Bronchial epithelial cell (primary cell): ENCODE data around the gene KSR1. TPM values are rescaled to one million over a fixed set of nuclear protein-coding genes. Genes with fewer than 3 reads are reported as not detected.

Source experiments
- DNase-seq: peaks from one replicate; pipeline ENCODE4 v3.0.0-alpha.2; 2010; ENCODE audit warnings: low read depth
- FAIRE-seq: peaks from 2 replicates; lab custom pipeline; 2011; peaks lifted over from hg19 to GRCh38; lab: Jason Lieb, UNC
- H3K27me3 ChIP-seq: 2 replicates; pipeline ENCODE4 v1.5.1; 2011; ENCODE audit warnings: low read length; ENCODE audit not compliant: control insufficient read depth, insufficient read depth
- H3K36me3 ChIP-seq: 2 replicates; pipeline ENCODE4 v1.5.1; 2011; ENCODE audit warnings: low read length; ENCODE audit not compliant: control insufficient read depth, insufficient read depth
- H3K4me3 ChIP-seq: 2 replicates; pipeline ENCODE4 v1.5.1; 2011; ENCODE audit warnings: mild to moderate bottlenecking, low read depth, low read length, control low read depth
- total RNA-seq: library from RNA; depleted of rRNA; stranded (reverse); fragments of >200 nt; gene quantifications from 2 replicates; pipeline ENCODE4 v1.2.1, GENCODE V29; 2014
- TF ChIP-seq, protein P1 (sequence below): IDR thresholded peaks from 2 replicates; pipeline ENCODE4 v1.5.1; 2011; ENCODE audit warnings: mild to moderate bottlenecking, moderate library complexity, low read length, control low read depth, inconsistent platforms; ENCODE audit not compliant: insufficient read depth, severe bottlenecking

Gene KSR1
- total RNA-seq, 1 donor from 2014 or later: 0.53 TPM

DNA sequence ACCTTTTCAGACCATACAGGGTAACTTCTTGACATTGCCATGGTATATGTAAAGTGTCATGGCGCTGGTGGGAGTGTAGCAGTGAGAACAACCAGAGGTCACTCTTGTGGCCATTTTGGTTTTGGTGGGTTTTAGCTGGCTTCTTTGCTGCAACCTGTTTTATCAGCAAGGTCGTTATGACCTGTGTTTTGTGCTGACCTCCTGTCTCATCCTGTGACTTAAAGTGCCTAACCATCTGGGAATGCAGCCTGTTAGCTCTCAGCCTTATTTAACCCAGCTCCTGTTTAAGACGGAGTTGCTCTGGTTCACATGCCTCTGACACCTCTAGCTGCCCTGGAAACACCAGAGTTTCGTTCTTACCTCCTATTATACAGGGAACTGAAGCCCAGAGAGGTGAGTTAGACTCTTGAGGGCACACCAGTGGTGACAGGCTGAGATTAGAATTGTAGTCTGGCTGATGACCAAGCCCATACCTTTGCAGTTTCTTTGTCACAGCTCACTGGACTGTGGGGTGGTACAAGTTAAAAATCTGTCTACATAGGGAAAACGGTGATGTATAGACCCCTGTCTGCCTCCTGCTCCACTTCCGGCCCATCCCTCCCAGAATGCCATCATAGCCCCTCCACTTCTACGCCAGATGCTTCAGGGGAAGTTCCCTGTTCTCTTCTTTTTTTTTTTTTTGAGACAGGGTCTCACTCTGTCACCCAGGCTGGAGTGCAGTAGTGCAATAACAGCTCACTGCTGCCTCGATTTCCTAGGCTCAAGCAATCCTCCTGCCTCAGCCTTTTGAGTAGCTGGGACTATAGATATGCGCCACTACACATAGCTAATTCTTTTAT, 21.0 kb downstream of the KSR1 start:
- FAIRE-seq (no peak), DNase-seq (no peak)
- TF ChIP-seq, protein P1, sequence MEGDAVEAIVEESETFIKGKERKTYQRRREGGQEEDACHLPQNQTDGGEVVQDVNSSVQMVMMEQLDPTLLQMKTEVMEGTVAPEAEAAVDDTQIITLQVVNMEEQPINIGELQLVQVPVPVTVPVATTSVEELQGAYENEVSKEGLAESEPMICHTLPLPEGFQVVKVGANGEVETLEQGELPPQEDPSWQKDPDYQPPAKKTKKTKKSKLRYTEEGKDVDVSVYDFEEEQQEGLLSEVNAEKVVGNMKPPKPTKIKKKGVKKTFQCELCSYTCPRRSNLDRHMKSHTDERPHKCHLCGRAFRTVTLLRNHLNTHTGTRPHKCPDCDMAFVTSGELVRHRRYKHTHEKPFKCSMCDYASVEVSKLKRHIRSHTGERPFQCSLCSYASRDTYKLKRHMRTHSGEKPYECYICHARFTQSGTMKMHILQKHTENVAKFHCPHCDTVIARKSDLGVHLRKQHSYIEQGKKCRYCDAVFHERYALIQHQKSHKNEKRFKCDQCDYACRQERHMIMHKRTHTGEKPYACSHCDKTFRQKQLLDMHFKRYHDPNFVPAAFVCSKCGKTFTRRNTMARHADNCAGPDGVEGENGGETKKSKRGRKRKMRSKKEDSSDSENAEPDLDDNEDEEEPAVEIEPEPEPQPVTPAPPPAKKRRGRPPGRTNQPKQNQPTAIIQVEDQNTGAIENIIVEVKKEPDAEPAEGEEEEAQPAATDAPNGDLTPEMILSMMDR: no peak
- no peaks in the 10 kb centered on the region for H3K36me3 ChIP-seq
- no peaks in the 10 kb centered on the region for H3K27me3 ChIP-seq
- H3K4me3 ChIP-seq: no peak overlapping the region

DNA sequence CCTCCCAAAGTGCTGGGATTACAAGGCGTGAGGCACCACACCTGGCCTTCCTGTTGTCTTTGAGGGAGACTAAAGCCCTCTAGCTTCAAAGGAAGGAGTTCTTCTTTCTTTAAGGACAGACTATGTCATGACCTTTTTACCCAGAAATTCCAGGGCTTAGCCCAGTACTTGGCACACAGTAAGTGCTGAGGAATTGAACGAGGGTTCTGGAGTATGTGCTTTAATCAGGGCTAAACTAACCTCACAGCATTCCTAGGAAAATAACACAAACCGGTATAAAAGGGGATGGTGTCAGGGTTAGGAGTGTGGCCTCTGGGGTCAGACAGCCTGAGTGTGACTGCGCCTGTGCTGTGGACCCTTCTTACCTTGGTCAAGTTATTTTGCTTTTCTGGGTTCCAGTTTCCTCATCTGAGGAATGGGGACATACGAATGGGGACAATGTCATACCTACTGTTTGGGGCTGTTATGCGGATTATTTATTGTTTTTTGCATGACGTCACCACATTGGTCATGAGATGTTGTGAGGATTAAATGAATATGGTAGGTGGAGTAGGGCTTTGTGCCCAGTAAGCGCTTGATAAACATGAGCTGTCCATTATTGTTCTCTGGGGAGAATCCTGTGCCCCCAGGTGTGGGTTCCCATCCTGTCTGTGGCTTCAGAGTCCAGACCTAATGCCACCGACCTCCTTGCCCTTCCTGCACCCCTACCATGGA, 21.9 kb downstream of the KSR1 start:
- Histone ChIP-seq H3K27me3 (no peaks in the 10 kb centered on the region), H3K4me3 (no peak overlapping the region), H3K36me3 (no peaks in the 10 kb centered on the region)
- TF ChIP-seq, protein P1: no peak
- DNase-seq (no peak), FAIRE-seq (no peak)

DNA sequence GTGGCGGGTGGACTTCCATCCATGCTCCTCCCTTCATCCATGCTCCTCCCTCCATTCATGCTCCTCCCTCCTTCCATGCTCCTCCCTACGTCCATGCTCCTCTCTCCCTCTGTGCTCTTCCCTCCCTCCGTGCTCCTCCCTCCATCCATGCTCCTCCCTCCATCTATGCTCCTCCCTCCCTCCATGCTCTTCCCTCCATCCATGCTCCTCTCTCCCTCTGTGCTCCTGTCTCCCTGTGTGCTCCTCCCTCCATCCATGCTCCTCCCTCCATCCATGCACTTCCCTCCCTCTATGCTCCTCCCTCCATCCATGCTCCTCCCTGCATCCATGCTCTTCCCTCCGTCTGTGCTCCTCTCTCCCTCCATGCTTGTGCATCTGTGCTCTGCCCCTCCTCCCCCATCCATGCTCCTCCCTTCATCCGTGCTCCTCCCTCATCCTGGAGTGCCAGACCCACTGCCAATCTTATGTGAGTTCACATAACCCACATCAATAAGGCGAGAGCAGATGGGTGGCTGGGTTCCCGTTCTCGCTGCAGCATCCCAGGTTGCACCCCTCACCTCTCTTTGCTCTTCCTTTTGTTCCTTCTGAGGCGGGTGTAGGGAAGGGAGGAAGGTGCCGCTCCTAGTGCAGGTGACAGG, 22.8 kb downstream of the KSR1 start:
- TF ChIP-seq, protein P1: no peak
- no peak for DNase-seq
- Histone ChIP-seq H3K4me3 (no peak overlapping the region), H3K27me3 (no peaks in the 10 kb centered on the region), H3K36me3 (no peaks in the 10 kb centered on the region)
- FAIRE-seq: no peak

DNA sequence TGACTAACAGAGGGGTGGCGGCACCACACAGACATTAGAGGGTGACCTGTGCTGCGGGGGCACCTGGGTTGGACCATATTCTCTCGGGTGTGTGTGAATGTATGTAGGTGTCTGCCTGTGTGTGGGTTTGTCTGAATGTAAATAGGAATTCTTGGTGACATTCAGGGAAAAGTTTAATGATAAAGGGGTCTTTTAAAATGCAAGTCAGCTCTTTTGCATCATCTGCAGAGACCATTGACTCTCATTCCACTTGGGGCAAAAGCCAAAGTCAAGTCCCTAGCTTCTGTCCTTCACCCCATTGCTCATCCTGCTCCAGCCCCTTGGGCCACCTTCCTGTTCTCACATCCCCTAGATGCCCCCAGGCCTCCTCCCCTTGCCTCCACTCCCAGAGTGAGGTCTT, 23.6 kb downstream of the KSR1 start:
- no peak for FAIRE-seq
- Histone ChIP-seq H3K36me3 (no peaks in the 10 kb centered on the region), H3K4me3 (no peak overlapping the region), H3K27me3 (no peaks in the 10 kb centered on the region)
- TF ChIP-seq, protein P1: no peak
- DNase-seq: no peak

DNA sequence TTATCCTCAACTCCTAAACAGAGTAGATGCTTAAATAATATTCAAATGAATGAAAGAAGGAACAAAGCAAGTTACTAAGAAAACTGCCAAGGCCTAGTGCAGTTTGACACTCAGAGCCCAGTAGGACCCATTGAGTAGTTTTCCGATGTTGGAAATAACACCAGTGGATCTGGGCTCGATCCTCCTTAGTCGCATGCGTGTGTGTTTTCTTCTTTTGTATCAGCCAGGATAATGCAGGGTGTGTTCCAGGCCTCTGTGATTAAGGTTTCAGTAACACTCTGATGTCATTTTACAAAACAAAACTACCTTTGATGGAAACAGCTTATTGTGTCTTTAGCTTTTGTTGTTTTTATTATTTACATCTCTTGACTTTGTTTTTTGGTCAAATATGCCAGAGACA, 24.5 kb downstream of the KSR1 start:
- H3K4me3 ChIP-seq: no peak overlapping the region
- H3K36me3 ChIP-seq: no peaks in the 10 kb centered on the region
- no peaks in the 10 kb centered on the region for H3K27me3 ChIP-seq
- DNase-seq (no peak), FAIRE-seq (no peak)
- TF ChIP-seq, protein P1: no peak
